Measurements from ENCODE around the gene FAM13C. TPM values are rescaled to one million over a fixed set of nuclear protein-coding genes. Genes with fewer than 3 reads are reported as not detected.
A peak's percentile ranks its signal among the peaks of the same experiment; 100 is the strongest.

The FAM13C gene
- total and polyA plus RNA-seq, 2 of the 4 experiments (the other 2 are of a cell fraction), result 1.6 to 2.9 TPM

GRCh38 chr10:59273445-59273844 lies 88.9 kb downstream of the FAM13C start:
- H3K27ac ChIP-seq (ENCODE audit: insufficient read depth, low read length), result no peak overlapping the region
- no peak overlapping the region for H3K4me3 ChIP-seq (ENCODE audit: insufficient read depth, low read depth, low read length)
- intact Hi-C loops (cut with micrococcal nuclease) (no loop called here), dilution Hi-C loops (cut with HindIII; ENCODE audit: low sequenced_read_pairs, unreplicated experiment) (no loop called here), in situ Hi-C loops (cut with MboI; ENCODE audit: low sequenced_read_pairs) (no loop called here)
- ChIA-PET POLR2A (ENCODE audit: unreplicated experiment) (no interaction called here), CTCF (no interaction called here)
- H3K9me1 ChIP-seq (ENCODE audit: insufficient read depth, low read length), result no peaks in the 10 kb centered on the region
- no peaks in the 10 kb centered on the region for H3K36me3 ChIP-seq (ENCODE audit: control insufficient read depth, insufficient read depth, low read length)
- peaks cover 2% of the 10 kb centered on the region; the same call in 1 of the 2 replicates for H3K4me1 ChIP-seq (ENCODE audit: control insufficient read depth, insufficient read depth, low read length)
- no peak overlapping the region for H3K4ac ChIP-seq (ENCODE audit: low read depth, low read length)
- H3K56ac ChIP-seq (ENCODE audit: extremely low read depth, insufficient read depth, low read length), result no peak overlapping the region
- H4K5ac ChIP-seq (ENCODE audit: low read depth, low read length), result no peak overlapping the region
- H4K20me1 ChIP-seq (ENCODE audit: insufficient read depth, low read length), result no peaks in the 10 kb centered on the region
- no TSS peak for BruUV-seq (replicated peaks)
- no peak overlapping the region for H2AK5ac ChIP-seq (ENCODE audit: low read depth, low read length)
- H3K9ac ChIP-seq (ENCODE audit: low read depth, low read length), result no peak overlapping the region
- no peaks in the 10 kb centered on the region for H3K27me3 ChIP-seq (ENCODE audit: control insufficient read depth, insufficient read depth, low read length)
- no peak overlapping the region for H3K18ac ChIP-seq (ENCODE audit: low read depth, low read length)
- no peak for TF ChIP-seq RFX5 (IDR thresholded peaks at IDR 0.05; ENCODE audit: low read depth, low read length)
- no peak for TF ChIP-seq RAD21 (IDR thresholded peaks at IDR 0.05; ENCODE audit: low read length)
- TF ChIP-seq SMC3 (IDR thresholded peaks at IDR 0.05; ENCODE audit: low read depth, low read length), result no peak
- TF ChIP-seq CEBPB (IDR thresholded peaks at IDR 0.05; ENCODE audit: low read depth, low read length), result peak; percentile 87
- TF ChIP-seq MXI1 (IDR thresholded peaks at IDR 0.05; ENCODE audit: borderline replicate concordance, low read depth, low read length), result no peak
- no peak overlapping the region for H2AFZ ChIP-seq (replicated peaks; ENCODE audit: low read length, poor library complexity)
- no CpG with 5 or more reads among the region's 1 CpG for whole genome bisulfite sequencing, 2 experiments (ENCODE audit: extremely low coverage in 2 of 2, insufficient read length in 1 of 2)
- no peak for ATAC-seq (ENCODE audit: low read depth)
- no peak overlapping the region for H2BK5ac ChIP-seq (ENCODE audit: low read depth, low read length, poor library complexity, severe bottlenecking)
- no peak overlapping the region for H2BK120ac ChIP-seq (ENCODE audit: low read depth, low read length)
- no peaks in the 10 kb centered on the region for H3K79me1 ChIP-seq (ENCODE audit: low read depth in 1 of 2, low read length in 2 of 2)
- no peak overlapping the region for H2AK9ac ChIP-seq (replicated peaks; ENCODE audit: low read depth, low read length, poor library complexity)
- H3K9me3 ChIP-seq (ENCODE audit: control insufficient read depth, insufficient read depth, low read length), result no peaks in the 10 kb centered on the region
- no peak overlapping the region for H3K14ac ChIP-seq (replicated peaks; ENCODE audit: low read depth, low read length)
- H3K4me2 ChIP-seq (ENCODE audit: low read depth, low read length), result no peak overlapping the region
- H4K91ac ChIP-seq (ENCODE audit: insufficient read depth, low read depth, low read length), result no peak overlapping the region
- H4K8ac ChIP-seq (ENCODE audit: low read depth in 2 of 2, low read length in 2 of 2), result no peak overlapping the region
- H3K23ac ChIP-seq (ENCODE audit: low read depth, low read length), result no peak overlapping the region
- H2BK20ac ChIP-seq (ENCODE audit: low read depth, low read length), result no peak overlapping the region
- peak; percentile 34 for DNase-seq
- no peak overlapping the region for H2BK15ac ChIP-seq (ENCODE audit: low read depth, low read length)
